GM12873 (cell line): ENCODE results near the gene RNF182.

Experiments
- TF ChIP-seq, protein P1 (sequence below): IDR thresholded peaks from 2 replicates; pipeline ENCODE4 v1.5.1; 2012; ENCODE audit warnings: low read depth, mild to moderate bottlenecking, moderate library complexity, low read length, control low read depth; ENCODE audit not compliant: insufficient read depth; ENCODE audit errors: missing control alignments

Gene RNF182

DNA sequence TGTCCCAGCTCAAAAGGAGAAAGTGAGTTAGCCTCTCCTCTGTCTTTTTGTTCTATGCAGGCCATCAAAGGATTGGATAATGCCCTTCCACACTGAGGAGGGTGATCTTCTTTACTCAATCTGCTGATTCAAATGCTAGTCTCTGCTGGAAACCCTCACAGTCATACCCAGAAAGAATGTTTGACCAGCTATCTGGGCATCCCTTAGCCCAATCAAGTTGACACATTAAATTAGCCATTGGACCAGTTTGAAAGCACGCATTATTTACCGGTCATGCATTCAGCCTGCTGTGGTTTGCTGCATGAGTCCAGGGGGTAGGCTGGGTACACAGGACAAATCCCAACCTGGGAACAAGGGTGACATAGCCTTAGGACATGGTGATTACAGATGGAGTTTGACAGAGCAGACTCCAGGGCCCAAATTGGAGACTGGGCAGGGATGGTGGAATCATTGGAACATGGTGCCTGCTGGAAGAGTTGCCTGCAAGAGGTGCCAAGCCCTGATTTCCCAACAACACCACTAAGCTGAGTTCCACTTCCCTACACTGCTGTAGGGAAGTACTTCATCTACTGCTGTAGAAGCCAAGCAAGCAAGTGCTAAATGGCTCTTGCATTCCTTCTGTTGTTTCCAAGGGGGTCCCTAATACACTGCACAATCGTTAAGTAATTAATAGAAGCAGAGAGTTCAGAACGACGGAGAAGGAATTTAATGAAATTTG is 87.7 kb downstream of the RNF182 start:
- TF ChIP-seq, protein P1, sequence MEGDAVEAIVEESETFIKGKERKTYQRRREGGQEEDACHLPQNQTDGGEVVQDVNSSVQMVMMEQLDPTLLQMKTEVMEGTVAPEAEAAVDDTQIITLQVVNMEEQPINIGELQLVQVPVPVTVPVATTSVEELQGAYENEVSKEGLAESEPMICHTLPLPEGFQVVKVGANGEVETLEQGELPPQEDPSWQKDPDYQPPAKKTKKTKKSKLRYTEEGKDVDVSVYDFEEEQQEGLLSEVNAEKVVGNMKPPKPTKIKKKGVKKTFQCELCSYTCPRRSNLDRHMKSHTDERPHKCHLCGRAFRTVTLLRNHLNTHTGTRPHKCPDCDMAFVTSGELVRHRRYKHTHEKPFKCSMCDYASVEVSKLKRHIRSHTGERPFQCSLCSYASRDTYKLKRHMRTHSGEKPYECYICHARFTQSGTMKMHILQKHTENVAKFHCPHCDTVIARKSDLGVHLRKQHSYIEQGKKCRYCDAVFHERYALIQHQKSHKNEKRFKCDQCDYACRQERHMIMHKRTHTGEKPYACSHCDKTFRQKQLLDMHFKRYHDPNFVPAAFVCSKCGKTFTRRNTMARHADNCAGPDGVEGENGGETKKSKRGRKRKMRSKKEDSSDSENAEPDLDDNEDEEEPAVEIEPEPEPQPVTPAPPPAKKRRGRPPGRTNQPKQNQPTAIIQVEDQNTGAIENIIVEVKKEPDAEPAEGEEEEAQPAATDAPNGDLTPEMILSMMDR, result no peak

- TF ChIP-seq, protein P1, result no peak
These were observed 91.2 kb downstream of the RNF182 start for GRCh38 chr6:14015964-14016363.

GRCh38 chr6:14016432-14016831 is 91.7 kb downstream of the RNF182 start:
- TF ChIP-seq, protein P1, result no peak

DNA sequence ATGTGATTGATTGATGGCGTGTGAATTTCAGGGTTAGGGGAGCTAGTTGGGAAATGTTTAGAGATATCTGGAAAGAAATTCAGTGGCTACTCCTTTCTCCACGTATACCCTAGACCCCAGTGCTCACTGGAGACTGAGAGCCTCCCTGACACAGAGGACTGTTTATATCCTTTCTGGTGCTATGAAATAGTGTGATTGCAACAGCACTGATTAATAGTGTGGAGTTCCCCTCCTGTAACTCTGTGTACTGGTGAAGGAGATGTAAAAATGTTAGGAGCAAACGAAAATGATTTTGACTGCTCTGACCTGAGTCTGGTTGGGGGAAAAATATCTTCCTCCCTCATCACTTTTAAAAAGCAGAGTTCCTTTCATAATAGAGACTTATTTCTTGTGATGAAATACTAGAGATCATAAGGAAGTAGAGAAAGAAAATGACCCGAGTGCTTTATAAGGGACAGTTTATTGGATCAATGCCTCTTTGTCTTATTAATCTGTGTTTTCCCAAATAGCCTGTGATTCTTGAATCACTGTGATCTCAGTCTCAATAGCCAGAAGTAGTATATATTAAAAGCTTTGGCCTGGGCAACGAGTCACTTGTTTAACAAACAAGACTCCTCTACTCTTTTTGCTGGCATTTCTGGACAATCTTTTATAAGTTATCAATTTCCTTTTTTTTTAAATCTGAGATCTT is 92.3 kb downstream of the RNF182 start:
- TF ChIP-seq, protein P1, result no peak

- TF ChIP-seq, protein P1, result no peak
These were observed 93.1 kb downstream of the RNF182 start for GRCh38 chr6:14017626-14018475.

GRCh38 chr6:14020551-14020950 is 95.8 kb downstream of the RNF182 start:
- TF ChIP-seq, protein P1, result no peak

GRCh38 chr6:14021449-14021848 is 96.7 kb downstream of the RNF182 start:
- TF ChIP-seq, protein P1, result no peak
